T-helper 2 cell (primary cell): ENCODE measurements around the gene HEBP1.

Experiments
- DNase-seq, 5 experiments: peaks; one replicate each; pipeline versions ENCODE4 v3.0.0 to v3.0.0-alpha.2; 2012 to 2022

HEBP1 gene

DNA sequence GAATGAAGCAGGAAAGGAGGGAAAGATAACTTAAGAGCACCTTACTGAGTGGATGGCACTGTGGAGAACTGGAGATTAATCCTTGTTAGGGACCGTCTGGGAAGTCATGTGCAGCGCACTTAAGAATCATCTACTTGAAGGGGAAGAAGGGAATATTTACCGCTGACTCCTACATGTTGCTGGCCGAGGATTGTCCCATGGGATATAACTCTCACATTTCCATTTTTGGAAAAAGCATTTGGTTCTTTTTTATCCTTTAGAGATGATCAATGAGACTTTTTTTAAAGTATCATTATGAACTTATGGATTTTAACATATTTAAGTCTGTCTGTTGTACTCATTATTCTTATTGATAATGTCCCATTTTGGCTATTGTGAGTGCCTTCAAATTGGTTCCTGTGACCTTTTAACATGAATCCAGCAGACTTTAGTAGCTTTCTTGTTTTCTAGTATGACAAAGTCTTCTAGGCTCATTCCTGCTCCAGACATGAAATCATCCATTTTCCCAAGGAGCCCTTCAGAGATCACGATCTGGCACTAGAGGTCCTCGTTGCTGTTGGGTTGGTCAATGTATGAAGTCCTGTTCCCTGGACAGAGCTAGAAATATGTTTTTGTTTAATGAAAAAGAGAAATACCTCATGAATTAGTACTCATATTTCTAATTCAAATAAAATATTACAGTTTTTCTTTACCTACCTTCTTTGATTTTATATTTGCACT lies 23.9 kb upstream of the HEBP1 start:
- DNase-seq: no peak

DNA sequence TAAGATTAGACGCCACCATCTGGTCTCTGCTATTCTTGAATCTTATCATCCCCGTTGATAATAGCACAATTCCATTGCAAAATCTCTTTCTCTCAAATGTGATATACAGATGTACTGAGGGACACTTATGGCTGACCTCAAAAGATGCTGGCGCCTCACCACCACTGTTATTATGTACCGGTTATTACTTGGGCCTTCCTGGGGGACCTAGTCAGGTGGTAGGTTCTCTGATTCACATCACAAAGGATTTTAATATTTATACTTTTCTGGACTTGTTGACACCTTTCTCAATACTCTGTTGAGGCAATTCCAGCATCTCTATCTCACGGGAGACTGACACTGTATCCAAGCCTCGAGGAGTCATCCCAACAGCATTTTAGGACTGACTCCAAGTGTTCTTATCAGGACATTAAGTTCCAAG lies 22.8 kb upstream of the HEBP1 start:
- no peak for DNase-seq

DNA sequence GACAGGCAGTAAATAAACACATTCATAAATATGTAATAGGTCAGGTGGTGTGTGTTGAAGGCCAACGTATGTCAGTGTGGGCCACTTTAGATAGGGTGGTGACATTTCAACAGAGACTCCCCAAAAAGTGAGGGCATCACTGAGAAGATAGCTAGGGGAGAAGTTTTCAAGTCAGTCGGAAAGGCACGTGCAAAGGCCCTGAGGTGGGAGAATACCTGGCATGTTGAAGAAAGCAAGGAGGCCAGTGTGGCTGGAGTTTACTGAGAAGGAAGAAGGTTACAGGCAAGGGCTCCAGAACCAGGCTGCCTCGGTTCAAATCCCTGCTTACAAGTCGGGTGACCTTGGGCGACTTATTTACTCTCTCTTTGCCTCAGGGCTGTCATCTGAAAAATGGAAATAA lies 11.0 kb upstream of the HEBP1 start:
- no peak for DNase-seq

DNA sequence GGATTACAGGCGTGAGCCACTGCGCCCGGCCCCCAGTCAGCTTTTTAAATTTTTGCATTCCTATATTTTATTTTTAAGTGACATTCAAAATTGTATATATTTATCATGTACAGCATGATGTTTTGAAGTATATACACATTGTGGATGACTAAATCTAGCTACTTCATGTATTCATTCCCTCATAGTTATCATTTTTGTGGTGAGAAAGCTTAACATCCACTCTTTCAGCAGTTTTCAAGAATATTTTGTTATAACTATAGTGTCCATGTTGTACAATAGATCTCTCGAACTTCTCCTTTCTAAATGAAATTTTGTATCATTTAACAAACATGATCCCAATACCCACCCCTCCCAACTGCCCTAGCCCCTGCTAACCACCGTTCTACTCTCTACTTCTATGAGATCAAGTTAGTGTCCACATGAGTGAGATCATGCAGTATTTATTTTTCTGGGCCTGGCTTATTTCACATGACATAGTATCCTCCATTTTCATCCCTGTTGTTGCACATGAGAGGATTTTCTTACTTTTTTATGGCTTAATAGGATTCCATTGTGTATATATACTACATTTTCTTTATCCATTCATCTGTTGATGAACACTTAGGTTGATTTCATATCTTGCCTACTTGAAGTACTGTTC lies 8.8 kb upstream of the HEBP1 start:
- no peak for DNase-seq

DNA sequence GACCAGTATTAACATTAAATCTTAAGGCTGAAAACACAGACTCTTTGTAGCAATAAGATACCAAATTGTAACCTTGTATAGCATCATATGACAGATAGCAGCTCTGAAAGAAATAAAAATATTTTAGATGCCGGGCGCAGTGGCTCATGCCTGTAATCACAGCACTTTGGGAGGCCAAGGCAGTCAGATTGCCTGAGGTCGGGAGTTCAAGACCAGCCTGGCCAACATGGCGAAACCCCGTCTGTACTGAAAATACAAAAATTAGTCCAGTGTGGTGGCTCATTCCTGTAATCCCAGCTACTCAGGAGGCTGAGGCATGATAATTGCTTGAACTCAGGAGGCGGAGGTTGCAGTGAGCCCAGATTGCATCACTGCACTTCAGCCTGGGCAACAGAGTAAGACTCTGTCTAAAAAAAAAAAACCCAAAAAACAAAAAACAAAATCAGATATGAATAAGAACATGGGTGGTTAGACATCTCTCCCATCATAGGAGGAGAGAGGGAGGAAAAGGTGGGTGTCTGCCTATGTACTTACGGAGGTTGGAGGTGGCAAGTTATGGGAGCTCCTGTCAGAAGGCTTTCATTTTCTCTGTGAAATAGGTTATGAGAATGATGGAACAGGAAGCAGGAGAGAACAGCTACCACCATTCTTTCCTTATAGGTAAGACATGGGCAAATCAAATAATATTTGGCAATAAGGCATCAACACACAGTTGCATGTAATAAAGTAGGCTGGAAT lies 7.6 kb upstream of the HEBP1 start:
- no peak for DNase-seq

DNA sequence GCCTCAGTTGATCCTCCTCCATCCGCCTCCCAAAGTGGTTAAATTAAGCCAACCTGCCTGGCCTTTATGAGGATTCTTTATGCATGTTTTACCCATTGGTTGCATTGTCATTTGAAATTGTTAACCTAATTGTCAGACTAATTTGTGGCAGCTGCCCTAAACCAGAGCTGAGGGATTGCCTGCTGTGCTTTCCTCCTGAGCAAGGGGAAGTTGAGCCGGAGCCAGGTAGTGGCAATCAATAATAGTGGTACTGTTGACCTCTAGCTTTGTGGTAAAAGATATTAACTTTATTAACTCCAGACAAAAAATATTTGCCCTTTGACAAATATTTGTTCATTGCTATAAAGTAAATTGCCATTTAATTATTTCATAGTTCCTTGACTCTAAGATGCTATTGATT lies 5.6 kb upstream of the HEBP1 start:
- no peak for DNase-seq

DNA sequence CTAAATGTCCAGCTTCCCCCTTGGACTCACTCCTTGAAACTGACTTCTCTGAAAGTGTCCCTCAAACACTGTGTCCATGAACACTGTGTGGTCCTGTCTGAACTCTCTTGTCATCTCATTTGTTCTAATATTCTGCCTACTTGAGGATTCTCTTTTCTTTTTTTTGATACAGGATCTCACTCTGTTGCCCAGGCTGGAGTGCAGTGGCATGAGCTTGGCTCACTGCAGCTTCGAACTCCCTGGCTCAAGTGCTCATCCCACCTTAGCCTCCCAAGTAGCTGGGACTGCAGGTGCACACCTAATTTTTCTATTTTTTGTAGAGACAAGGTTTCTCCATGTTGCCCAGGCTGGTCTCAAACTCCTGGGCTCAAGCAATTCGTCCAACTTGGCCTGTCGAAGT lies 4.9 kb upstream of the HEBP1 start:
- DNase-seq: no peak

DNA sequence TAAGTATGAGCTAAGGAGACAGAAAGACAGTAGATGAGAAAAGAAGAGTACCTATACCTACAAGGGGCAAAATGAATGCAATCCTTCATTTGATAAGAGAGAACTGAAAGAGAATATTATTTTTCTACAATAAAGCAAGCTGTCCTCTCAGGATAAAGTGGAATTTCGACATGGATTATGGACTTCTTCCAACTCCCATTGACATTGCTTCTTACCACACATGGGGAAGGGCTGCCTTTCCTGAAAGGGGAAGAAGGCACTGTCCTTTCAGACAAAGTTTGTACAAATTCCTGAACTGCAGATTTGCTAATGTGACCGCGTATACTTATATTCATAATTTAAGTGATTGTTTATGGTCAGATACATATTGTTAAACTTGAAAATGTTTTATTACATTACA lies 4.3 kb upstream of the HEBP1 start:
- DNase-seq: no peak

DNA sequence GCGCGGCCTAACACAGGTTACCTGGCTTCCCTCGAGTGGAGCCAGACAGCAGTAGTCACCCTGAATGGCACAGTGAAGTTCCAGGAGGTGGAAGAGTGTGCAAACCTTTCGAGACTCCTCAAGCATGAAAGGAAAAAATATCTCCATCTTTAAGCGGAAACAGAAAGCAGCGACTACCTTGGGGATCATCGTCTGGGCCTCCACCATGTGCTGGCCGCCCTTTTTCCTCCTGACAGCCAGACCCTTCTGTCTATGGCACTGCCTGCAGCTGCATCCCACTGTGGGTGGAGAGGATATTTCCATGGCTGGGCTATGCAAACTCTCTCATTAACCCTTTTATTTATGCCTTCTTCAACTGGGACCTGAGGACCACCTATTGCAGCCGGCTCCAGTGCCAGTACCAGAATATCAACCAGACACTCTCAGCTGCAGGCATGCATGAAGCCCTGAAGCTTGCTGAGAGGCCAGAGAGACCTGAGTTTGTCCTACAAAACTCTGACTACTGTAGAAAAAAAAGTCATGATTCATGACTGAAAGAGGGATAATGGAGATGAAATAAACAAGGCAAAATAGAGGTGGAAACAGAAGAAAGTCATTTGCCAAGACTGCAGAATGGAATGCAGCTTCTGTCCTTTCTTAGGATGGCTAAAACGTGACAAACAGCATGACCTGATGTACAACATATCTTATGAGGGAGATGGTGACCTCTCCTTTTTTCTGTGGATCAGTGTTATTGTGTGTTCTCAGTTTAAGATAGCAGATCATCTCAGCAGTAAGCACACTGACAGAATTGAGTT lies 2.4 kb upstream of the HEBP1 start:
- no peak for DNase-seq

DNA sequence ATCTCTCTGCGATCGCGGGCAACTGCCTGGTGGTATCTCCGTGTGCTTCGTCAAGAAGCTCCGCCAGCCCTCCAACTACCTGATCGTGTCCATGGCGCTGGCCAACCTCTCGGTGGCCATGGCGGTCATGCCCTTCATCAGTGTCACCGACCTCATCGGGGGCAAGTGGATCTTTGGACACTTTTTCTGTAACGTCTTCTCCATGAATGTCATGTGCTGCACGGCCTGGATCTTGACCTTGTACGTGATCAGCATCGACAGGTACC lies 1.6 kb upstream of the HEBP1 start:
- no peak for DNase-seq

DNA sequence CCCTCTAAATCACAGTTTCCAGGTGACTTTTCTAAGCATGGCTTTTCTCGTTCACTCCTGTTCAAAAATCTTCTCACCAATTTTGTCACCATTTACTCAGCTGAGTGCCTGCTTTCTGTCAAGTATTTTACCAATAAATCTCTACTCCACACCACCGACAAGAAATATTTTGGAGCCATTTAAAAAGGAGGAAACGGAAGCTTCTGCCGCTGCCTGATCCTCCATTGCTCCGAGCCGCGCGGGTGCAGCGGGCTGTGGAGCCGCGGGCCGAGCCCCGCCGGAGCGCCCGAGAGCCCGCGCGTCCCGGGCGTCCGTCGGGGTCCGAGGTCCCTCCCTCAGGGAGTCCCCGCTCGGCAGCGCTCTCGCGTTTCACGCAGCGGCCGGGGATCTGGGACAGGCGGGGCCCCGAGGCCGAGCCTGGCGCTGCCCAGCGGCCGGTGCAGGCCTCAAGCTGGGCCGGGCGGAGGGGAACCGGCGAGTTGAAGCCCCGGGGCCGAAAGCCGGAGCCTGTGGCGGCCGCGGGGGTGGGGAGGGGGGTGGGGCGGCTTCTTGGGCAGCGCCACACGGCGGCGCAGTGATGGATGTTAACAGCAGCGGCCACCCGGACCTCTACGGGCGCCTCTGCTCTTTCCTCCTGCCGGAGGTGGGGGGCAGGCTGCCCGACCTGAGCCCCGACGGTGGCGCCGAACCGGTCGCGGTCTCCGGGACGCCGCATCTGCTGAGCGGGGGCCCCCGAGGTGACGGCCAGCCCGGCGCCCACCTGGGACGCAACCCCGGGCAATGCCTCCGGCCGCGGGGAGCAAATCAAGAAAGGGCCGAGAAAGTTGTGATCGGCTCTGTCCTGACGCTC lies 1.1 kb upstream of the HEBP1 start:
- peak; percentile 8 to 46 (median 25) for DNase-seq

DNA sequence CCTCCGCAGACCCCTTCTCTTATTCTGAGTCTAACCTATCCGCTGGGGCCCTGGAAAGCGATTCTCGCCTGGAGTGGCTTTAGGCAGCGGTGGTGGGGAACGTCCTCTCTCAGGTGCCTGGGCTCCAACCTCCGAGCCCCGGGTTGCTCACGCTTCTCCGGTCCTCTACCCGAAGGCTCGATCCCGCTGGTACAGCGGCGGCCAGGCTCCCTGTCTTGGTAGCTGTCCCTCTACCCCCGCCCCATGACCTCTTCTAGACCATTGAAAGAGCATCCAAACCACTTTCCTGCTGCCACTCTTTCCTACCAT lies 505 bp upstream of the HEBP1 start:
- peak in 1 of 5 experiments; percentile 44 for DNase-seq

DNA sequence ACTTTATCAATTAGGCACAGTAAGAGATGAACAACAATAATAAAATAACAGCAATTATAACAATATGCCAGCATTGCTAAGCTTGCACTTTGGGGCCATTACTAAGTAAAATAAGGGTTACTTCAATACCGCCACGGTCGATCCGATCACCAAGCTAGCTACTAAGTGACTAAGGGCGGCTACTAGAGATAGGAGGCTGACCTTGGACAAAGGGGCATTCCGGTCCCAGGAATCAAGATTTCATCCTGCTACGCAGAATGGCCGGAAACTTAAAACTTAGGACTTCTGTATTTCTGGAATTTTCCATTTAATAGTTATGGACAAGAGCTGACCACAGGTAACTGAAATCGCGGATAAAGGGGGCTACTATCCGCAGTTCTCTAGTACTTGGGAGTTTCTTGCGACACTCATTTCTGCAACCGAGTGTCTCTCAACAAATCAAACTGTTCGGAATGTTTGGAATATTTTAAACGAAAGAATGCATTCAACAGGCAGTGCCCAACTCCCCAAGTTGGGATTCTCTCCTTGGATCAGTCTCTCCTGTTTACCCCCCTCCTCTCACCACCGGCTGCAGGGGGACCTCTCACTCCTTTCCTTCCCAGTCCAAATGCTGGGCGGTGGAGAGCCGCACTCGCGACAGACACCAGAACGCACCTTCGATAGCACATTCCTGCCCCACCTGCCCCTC lies 650 bp downstream of the HEBP1 start:
- no peak for DNase-seq

DNA sequence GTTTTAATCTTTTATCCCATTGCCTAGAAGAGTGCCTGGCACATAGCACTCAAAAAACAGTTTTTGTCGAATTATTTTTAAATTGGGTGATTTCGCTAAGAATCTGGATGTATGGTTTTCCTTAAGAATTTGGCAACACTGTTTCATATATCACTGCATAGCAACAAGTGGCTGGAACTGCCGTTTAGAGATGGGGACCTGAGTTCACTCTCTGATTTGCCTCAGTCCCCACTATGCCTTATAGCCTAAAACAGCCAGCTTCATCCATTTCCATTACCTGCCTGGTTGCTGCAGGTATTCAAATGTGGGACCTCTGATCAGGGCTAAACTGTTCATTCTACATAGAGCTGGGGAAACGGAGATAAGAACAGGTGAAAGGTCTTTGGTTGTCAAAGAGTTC lies 1.8 kb downstream of the HEBP1 start:
- no peak for DNase-seq

DNA sequence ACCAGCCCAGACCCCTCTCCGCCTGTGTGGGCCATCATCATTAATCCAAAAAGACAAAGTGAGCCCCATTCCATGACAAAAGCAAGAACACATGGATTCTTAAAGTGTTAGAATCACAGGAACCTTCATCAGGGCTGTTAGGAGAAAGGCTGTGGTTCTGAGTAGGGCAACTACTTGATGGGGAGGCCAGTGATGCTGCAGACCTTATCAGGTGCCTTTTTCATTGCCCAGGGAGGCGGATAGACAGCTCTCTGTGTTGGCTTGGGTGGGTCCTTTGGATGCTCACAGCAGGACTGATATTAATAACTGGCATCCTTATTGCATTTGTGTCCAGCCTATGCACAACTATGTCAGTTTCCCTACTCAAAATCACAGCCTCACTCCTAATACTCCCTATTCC lies 2.3 kb downstream of the HEBP1 start:
- DNase-seq: no peak

DNA sequence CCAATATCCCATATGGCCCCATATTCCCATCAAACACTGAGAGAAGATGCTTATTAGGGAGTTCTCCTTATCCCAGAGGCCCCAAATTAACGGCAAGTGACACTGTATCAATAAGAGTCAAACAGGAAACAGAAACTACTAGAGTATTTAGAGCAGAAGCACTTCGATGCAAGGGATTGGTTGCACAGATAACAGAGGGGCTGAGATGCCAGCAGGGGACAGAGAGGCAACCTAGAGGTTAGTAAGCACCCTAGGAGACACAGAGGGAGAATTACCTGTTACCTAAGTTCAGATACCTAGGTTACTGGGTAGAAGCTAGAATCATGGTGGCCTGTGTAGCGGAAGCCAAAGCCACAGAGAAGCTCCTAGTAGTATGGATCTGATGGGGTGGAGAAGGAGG lies 2.9 kb downstream of the HEBP1 start:
- DNase-seq: no peak

DNA sequence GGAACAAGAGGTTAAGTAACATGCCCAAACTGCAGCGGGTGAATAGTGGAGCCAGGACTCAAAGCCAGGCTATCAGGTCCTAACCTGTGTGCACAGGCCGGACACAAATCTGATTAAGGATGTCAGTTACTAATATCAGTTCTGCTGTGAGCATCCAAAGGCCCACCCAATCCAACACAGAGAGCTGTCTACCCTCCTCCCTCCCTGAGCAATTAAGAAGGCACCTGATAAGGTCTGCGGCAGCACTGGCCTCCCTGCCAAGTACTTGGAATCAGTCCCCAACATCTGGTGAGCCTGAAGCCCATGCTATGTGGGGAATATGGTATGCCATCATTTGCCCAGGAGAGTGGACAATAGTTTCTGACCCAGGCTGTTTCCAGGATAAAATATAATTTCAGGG lies 3.9 kb downstream of the HEBP1 start:
- no peak for DNase-seq

DNA sequence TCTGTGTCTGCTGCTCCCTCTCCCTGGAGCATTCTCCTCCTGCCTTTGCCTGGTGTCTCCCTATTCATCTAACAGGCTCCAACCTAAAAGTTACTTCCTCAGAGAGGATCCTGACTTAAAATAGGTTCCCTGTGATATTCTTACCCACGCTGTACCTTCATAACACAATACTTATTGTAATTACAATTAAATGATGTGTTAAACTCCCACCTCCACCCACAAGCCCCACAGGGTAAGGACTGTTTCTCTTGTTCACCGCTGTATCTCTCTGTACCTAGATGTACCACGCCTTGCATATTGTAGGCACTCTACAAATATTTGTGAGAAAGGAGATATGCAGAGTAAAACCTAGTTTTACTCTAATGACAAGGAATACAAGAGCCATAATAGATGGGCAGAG lies 5.0 kb downstream of the HEBP1 start:
- no peak for DNase-seq

DNA sequence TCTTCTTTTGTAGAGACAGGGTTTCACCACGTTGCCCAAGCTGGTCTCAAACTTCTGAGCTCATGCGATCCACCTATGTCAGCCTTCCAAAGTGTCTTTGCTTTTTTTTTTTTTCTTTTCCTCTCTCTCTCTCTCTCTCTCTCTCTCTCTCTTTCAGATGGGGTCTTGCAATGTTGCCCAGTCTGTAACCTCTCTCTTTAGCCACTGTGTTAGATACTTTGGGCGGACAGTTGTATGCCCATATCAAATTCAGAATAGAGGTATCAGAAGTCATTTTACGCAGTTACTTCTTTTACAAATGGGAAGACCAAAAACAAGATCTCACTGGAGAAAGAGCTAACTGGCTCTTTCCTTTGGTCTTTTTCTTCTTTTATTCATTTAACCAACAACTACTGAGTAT lies 6.7 kb downstream of the HEBP1 start:
- no peak for DNase-seq

DNA sequence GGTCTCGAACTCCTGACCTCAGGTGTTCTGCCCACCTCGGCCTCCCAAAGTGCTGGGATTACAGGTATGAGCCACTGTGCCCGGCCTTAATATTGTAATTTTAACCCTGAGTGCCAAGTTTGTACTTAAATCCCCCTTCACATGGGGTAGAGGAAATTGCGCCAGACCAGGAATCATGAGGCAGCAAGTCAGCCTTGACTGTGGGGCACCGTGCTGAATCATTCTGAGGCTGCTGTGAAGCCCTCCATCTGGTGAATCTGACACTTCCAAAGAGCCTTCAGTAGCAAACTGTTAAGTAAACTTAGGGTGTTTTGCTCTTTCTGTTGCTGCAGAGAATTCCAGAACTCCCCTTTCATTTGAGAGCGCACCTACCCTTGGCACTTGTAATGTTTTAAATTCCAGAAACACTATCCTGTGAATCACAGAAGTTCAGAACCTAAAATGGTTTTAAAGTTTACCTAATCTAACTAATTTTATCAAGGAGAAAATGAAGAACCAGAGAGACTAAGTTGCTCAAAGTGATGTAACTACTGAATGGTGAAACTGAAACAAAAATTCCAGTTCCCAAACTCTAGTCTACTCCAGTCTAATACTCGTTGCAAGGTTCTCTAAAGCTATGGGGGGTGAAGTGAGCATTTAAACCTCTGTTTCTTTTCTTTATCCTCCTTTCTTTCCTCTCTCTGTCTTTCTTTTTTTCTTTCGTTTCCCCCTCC lies 7.5 kb downstream of the HEBP1 start:
- DNase-seq: no peak

DNA sequence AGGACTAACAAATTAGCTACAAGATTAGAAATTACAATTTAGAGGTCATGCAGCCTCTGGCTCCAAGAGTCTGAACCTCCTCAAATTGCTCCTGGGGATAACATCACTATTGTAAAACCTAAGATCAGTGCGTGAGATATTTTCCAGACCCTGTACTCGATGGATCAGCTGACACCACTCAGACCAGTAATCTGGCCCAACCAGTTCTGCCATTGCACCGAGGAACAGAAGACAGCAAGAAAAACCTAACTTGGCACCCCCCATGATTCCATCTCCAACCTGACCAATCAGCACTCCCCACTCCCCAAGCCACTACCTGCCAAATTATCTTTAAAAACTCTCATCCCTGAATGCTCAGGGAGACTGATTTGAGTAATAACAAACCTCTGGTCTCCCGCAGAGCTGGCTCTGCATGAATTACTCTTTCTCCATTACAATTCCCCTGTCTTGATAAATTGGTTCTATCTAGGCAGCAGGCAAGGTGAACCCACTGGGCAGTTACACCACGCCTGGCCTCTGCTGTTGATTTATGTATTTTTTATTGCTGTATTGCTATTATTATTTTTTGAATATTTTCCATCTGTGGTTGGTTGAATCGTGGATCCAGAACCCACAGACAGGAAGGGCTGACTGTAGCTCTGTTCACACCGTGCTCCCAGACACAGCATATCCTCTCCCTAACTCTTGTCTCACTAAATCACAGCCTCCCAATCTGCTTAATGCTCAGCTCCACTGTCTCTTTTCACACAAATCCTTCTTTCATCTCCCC lies 9.2 kb downstream of the HEBP1 start:
- DNase-seq: no peak
